GM18517 (cell line): ENCODE measurements around the gene EIPR1.
A peak's percentile ranks its signal among the peaks of the same experiment; 100 is the strongest.
"Not testable (repeated sequence)": the region's sequence is repeated elsewhere in the genome, so short reads cannot be mapped to it uniquely, and the experiment has no call there.

Experiments
- ATAC-seq: cut with Tn5 transposase; IDR thresholded peaks from one replicate; pipeline ENCODE4 v1.9.1; 2021; ENCODE audit warnings: mild to moderate bottlenecking, moderate library complexity; ENCODE audit not compliant: unreplicated experiment

Gene EIPR1

DNA sequence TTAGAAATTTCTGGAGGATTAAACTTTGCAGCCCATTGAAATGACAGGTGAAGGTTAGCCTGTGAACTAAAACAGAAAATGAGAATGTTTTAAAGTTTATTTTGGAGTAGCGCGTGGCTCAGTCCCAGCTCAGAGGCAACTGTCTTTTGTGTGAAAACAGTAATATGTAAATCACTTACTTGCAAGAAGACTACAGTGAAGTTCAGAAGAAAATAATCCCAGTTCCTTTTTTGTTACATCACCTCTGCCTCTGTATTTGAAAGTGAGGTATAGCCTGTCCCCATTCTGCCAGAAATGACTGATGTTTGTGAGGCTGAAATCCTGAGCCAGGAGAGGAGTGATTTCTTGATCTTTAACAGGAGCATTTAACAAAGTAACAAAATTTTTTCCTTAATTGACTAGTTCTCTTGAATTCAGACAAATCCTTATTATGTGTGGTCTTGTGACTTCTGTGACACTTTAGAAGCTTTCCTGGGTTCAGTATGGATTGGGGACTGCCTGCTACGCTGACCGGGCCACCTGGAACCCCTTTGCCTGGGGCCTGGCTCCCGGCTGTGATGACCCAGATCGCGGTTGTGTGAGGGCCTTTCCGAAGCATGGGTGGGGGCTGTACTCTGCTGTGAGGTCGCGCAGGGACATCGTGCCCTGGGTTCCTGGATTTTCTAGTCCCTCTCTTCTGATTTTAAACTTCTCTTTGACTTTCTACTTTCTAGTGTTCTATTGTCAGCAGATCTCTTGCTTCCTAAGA, 26.1 kb upstream of the EIPR1 start:
- ATAC-seq: peak; percentile 100

DNA sequence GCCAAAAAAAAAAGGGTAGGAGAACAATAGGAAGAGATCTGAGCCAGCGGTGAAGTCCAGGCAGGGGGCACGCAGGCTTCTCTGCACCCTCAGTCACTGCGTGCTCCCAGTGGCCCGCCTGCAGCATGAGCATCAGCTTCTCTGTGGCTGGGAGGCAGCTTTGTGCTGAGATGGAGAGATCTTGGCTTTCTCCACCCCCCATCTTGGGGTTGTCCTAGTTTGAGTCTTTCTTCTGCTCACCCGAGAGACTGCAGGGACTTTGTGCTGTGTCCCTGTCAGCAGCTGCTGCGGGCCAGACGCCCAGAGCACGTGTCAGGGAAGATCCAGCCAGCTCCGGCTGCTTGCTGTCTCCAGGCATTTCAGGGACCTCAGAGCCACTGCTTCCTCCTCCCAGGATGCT, 22.2 kb upstream of the EIPR1 start:
- ATAC-seq: no peak

DNA sequence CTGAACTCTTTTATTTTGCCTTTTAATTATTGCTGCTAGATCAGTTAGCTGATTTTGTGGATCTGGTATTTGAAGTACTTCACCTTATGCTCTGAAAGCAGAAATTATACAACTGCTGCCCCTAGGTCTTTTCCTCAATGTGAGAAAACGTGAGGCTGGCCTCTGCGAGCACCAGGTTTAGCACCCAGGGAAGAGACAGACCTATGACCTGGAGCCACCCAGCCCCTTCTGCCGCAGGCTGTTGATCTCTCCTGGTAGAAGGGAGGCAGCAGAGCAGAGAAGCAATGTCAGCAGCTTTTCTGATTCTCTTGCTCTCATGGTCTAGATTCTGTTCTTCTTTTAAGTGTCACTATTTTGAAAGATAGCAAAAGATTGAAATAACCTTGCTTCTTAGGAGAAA, 21.8 kb upstream of the EIPR1 start:
- no peak for ATAC-seq

DNA sequence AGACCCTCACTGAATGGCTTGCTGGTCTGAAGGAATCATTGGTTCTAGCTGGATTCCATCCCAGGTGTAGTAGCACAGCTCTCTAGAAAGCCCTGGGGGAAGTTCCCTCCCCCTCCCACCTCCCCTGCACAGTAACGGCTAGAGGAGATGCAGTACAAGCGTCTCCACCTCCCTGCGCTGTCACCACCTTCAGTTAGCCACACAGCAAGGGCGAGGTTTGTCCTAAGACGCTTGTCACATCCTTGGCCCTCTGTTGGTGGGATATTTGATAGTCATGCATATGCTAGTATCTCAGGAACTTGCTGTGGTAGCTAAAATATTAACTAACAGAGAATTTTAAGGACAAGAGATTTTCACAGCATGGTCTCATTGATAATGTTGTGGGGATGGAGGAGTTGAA, 21.2 kb upstream of the EIPR1 start:
- no peak for ATAC-seq

DNA sequence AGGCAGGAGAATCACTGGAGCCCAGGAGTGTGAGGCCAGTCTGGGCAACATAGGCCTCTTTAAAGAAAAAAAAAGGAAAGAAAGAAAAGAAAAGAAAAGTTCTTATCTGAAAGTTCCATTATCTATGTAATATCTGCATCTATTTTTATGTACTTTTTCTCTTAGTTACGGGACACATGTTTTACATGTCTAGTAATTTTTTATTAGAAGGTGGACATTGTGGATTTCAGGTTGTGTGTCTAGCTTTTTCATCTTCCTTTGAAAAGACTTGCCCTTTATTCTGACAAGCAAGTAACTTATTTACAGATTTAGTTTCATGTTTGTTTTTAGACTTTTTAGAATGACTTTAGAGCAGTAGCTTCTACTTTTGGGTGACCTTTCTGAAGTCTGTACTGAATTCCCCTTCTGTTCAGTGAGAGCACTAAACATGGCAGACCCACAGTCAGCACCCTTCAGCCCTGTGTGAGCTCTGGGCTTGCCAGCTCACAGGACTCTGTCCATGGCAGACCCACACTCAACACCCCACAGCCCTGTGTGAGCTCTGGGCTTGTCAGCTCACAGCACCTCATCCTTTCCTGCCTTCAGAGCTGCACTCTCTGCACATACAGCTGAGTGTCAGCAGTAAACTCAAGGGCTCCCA, 19.4 kb upstream of the EIPR1 start:
- peak; percentile 58 for ATAC-seq

DNA sequence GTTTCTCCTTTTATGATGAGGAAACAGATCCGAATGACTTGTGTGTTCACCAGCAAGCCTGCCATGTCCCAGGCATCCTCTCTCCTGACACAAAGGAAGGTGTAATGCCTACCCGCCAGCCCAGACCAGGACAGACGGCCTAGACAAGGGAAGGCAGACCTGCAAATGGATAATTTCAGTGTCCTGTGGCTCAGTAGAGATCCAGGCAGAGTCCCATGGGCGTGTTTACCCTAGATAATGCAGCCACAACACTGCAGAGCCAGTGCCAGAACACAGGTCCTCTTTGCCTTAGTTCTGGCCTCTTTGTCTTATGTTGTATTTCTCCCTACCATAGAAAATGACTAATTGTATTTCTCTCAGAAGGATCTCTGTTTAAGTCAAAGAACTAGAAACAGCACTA, 14.6 kb upstream of the EIPR1 start:
- no peak for ATAC-seq

DNA sequence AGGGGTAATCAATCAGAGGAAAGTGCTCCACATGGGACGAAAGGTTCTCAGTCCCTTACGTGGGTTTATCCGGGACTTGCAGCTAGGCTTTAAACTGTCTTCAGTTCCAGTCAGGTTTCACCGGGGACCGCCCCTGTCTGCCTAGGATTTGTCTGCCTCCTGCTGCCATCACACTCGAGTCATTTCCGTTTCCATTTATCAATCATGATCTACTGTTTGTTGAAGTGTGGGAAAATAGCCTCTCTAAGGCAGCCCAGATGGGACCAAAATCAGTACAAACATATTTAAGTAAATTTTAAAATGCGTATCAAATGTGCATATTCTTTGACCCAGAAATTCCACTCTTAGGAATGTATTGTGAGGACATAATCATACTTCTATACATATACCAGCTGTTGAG, 12.4 kb upstream of the EIPR1 start:
- ATAC-seq: no peak

DNA sequence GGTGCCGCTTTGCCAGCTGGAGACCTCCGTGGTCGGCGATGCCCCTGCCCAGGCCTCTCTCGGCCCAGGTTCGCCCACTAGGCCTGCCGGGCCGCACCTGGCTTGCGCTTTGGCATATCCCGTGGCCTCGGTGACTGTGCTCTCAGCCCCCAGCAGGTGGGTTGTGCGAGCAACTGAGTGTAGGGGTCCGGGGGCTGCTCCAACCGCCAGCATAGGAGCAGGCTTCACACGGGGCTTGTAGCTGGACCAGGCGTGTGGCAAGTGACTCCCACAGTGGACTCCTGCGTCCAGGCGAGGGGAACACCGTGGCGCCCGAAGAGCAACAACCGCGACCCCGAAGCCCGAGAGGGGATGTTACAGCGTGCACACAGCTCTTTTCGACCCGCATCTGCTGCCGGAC, 11.6 kb upstream of the EIPR1 start:
- no peak for ATAC-seq

DNA sequence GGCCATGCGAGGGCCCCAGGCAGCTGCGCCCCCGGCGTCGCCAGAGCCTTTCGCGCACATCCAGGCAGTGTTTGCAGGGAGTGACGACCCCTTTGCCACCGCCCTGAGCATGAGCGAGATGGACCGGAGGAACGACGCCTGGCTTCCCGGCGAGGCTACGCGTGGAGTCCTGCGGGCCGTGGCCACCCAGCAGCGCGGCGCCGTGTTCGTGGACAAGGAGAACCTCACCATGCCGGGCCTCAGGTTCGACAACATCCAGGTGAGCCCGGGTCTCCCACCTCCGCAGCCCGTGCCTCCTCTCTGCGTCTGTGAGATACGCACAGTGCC, 10.8 kb upstream of the EIPR1 start:
- ATAC-seq: no peak

DNA sequence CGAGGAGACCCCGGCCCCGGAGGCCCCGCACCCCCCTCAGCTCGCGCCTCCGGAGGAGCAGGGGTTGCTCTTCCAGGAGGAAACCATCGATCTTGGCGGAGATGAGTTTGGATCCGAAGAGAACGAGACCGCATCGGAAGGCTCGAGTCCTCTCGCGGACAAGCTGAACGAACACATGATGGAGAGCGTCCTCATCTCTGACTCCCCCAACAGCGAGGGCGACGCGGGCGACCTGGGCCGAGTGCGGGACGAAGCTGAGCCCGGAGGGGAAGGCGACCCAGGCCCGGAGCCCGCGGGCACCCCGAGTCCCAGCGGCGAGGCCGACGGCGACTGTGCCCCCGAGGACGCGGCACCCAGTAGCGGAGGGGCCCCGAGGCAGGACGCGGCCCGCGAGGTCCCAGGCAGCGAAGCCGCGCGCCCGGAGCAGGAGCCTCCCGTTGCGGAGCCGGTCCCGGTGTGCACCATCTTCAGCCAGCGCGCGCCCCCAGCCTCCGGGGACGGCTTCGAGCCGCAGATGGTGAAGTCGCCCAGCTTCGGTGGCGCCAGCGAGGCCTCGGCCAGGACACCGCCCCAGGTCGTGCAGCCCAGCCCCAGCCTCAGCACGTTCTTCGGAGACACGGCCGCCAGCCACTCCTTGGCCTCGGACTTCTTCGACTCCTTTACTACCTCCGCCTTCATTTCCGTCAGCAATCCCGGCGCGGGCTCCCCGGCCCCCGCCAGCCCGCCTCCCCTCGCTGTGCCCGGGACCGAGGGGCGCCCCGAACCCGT, 10.2 kb upstream of the EIPR1 start:
- no peak for ATAC-seq

DNA sequence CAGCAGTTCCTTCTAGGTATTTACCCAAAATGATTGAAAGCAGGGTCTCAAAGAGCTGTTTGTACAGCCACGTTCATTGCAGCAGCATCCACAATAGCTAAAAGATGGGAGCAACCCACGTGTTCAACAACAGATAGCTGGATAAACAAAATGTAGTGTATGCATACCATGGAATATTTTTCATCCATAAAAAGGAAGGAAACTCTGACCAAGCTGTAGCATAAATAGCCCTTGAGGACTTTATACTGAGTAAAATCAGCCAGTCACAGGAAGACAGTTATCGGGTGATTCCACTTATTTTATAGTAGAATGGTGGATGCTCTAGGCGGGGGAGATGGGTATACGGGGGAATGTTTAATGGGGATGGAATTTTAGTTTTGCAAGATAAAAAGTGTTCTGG, 9.4 kb upstream of the EIPR1 start:
- no peak for ATAC-seq

DNA sequence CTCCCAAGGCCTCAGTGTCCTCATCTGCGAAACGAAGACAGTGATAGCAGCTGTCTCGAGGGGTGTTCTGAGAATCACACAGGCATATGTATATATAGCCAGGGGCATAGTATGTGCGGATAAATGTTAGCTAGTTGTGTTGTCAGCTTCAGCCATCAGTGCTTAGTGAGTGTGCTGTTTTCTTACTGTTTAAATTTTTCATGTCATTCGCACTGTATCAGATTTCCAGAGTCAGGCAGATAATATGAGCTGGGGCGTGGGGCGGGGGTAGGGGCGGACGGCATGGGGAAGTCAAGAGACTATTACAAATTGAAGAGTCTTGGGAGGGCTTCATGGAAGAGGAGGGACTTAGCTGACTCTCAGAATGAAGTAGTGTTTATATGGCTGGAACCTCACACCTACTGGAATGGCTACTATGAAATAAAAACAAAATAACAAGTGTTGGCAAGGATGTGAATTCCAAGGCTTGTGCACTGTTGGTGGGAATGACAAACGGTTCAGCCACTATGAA, 8.9 kb upstream of the EIPR1 start:
- no peak for ATAC-seq

DNA sequence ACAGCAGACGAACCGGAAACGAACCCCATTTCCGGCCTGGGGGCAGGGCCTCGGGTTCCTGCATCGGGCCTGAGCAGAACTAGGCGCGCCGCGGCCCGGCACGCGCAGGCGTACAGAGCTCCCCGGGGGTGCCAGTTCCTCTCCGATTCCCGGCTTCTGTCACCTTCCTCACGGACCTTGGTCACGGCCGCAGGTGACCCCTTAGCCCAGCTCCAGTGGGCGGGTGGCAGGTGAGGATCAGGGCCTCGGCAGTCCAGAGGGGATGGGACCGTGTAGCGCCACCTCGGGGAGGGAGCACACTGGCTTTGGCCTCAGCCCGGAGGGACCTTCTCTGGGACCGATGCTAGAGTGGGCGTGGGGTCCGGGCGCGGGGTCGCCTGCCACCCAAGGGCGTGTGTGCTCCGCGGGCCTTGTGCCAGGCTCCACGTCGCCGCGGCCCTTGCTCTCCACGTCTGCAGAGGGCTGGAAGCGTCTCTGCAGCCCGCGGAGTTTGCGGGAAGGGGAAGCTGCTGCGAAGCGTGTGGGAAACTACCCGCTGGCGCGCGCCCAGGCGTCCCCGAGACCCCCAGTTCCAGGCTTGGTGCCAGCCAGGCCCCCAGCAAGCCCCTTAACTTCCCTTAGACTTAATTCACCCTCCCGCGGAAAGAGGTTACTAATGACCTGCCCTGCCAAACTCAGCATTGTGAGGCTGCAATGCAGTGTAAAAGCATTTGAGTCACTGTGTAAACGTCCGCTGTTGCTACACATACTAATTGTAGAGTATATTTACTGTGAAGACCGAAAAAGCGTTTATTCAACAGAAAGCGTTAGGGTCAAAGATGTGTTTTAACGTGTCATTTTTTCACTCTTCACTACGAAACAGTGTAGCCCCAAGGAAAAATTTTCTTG, 2.3 kb upstream of the EIPR1 start, which contains the start of gene TRAPPC12:
Gene TRAPPC12 (plus strand): TSS at position 48 of the 888 bp plus-strand sequence. CDS start 7,930 bp downstream, outside the sequence.
- ATAC-seq: peak; percentile 58

DNA sequence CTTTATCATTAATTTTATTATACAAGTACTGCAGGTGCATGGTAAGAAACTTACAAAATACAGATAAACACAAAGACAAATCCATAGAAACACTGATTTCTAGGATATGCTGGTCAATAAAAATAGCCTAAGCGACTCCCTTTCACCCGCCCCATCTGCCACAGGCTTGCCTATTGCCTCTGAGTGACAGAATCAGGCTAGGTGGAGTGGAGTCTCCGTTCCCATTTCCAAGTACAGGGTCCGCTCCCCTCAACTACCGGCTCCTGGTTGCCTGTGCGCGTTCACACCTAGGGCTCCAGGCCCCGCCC, 1.7 kb upstream of the EIPR1 start:
- no peak for ATAC-seq

DNA sequence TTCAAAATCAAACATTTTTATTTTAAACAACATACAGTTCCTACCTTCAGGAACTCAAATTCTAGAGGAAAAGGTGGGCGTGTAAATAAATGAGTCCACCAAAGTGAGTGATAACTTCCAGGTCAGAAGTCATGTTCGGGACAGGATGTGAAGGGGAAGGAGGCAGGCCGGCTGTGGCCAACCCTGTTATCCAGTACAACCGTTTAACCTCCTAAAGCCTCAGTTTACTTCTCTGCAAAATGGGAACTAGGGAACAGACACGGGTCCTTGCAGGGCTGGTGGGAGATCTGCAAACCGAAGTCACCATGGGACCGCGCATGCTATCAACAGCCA, 373 bp downstream of the EIPR1 start:
- peak; percentile 22 for ATAC-seq

DNA sequence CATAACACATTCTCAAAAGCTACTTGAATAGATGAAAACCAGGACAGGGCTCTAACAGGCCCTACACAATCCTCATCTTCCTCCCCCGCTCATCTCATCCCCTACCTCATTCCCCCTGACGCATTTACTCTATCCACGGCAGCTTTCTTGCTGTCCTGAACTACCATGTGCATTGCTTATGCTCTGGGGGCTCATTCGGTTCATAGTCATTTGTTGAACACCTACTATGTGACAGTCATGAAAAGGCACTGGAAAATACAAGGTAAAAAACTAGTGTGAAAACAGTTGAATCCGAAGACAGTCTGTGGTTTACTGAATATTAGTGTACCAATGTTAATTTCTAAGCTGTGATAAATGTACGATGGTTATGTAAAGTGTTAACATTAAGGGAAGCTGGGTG, 797 bp downstream of the EIPR1 start:
- no peak for ATAC-seq

DNA sequence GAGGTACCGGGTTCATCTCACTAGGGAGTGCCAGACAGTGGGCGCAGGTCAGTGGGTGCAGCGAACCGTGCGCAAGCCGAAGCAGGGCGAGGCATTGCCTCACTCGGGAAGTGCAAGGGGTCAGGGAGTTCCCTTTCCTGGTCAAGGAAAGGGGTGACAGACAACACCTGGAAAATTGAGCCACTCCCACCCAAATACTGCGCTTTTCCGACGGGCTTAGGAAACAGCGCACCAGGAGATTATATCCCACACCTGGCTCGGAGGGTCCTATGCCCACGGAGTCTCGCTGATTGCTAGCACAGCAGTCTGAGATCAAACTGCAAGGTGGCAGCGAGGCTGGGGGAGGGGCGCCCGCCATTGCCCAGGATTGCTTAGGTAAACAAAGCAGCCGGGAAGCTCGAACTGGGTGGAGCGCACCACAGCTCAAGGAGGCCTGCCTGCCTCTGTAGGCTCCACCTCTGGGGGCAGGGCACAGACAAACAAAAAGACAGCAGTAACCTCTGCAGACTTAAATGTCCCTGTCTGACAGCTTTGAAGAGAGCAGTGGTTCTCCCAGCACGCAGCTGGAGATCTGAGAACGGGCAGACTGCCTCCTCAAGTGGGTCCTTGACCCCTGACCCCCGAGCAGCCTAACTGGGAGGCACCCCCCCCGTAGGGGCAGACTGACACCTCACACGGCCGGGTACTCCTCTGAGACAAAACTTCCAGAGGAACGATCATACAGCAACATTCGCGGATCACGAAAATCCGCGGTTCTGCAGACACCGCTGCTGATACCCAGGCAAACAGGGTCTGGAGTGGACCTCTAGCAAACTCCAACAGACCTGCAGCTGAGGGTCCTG, 8.1 kb downstream of the EIPR1 start:
- ATAC-seq: not testable (repeated sequence)

DNA sequence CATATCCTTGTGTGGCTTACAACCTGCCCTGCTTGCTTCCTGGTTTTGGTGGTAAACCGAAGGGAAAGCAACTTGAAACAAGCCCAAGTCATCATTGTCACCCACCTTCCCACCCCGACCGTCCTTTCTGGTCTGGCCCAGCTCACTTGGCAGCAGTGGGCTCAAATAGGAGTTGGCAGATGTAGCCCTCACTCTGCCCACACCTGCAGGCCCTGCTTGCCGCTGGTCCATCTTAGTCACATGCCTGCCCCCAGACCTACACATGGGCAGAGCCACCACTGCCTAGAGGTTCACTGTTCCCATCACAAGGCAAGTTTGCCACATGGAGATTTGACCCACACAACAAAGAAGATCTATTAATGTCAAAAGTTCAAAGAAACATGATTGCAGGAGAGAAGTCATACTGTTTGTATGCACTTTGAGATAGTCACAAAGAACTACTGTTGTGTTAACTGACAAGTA, 9.3 kb downstream of the EIPR1 start:
- no peak for ATAC-seq

DNA sequence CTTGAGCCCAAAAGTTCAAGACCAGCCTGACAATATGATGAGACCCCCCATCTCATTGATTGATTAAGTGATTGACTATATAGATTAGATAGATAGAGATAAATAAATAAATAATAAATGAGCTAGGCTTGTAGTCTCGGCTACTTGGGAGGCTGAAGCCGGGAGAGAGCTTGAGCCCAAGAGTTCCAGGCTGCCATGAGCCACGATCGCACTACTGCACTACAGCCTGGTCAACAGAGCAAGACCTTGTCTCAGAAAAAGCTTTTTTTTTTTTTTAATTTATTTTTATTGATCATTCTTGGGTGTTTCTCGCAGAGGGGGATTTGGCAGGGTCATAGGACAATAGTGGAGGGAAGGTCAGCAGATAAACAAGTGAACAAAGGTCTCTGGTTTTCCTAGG, 12.4 kb downstream of the EIPR1 start:
- ATAC-seq: no peak
